K562 (cell line): ENCODE results near the gene ERMARD. TPM values are rescaled to one million over a fixed set of nuclear protein-coding genes. Genes with fewer than 3 reads are reported as not detected.

ENCODE experiments used
- ATAC-seq: fragments of 200-7000 bp; cut with Tn5 transposase; 3 replicates; pipeline ENCODE4 v1.9.1; 2020; ENCODE audit warnings: moderate library complexity
- BruUV-seq: library from RNA; stranded (reverse); fragments of 400-500 nt; replicated peaks from 2 replicates; lab custom pipeline; 2021; lab: Mats Ljungman, UMichigan
- CTCF ChIA-PET: fragments of 300-600 bp; formaldehyde crosslinking; extraction: SDS; loops from one replicate; lab custom pipeline; 2021; ENCODE audit warnings: low intra/inter-chr PET ratio; lab: Yijun Ruan, JAX
- POLR2A ChIA-PET: fragments of 300-600, 350-650 bp; sonication (Branson Sonifier 250); formaldehyde crosslinking; extraction: SDS; loops from one replicate; lab custom pipeline; 2021; ENCODE audit warnings: antibody characterized with exemption, inconsistent platforms; lab: Yijun Ruan, JAX
- DNase-seq, 4 experiments: peaks; one replicate each; pipeline versions ENCODE4 v3.0.0 to v3.0.0-alpha.2; 2011 to 2018; ENCODE audit warnings: low spot score in 3 of 4, mixed read lengths in 3 of 4; ENCODE audit errors: extremely low read depth in 1 of 4
- FAIRE-seq: peaks from 2 replicates; lab custom pipeline; 2011; peaks lifted over from hg19 to GRCh38; lab: Jason Lieb, UNC
- H2AFZ ChIP-seq: 2 replicates; pipeline ENCODE4 v1.6.0; 2011; ENCODE audit warnings: low read depth, low read length, control low read depth, inconsistent platforms
- H3K27ac ChIP-seq: fragments of 200-600 bp; 3 replicates; pipeline ENCODE4 v1.8.0; 2011; ENCODE audit warnings: low read depth, mild to moderate bottlenecking, control low read depth, inconsistent platforms, low read length, moderate library complexity, mixed read lengths; ENCODE audit errors: extremely low read depth
- H3K27me3 ChIP-seq, 2 experiments: fragments of 300-600 bp in 1 of 2; 2 replicates in 1 of 2; 3 replicates in 1 of 2; pipeline versions ENCODE4 v1.6.0 to v1.8.0; 2011; ENCODE audit warnings: inconsistent platforms in 2 of 2, low read length in 2 of 2, mild to moderate bottlenecking in 1 of 2, mixed read lengths in 1 of 2, moderate library complexity in 1 of 2; ENCODE audit not compliant: control insufficient read depth in 2 of 2, insufficient read depth in 2 of 2
- H3K36me3 ChIP-seq: fragments of 300-600 bp; 3 replicates; pipeline ENCODE4 v1.8.0; 2011; ENCODE audit warnings: mild to moderate bottlenecking, low read length, inconsistent platforms; ENCODE audit not compliant: control insufficient read depth, insufficient read depth
- H3K4me1 ChIP-seq, 2 experiments: fragments of 200-600 bp in 1 of 2; replicated peaks in 1 of 2; 2 replicates in 1 of 2; 3 replicates in 1 of 2; pipeline versions ENCODE4 v1.5.1 to v1.8.0; 2011; ENCODE audit warnings: inconsistent platforms in 2 of 2, low read length in 2 of 2, mild to moderate bottlenecking in 1 of 2, mixed read lengths in 1 of 2, moderate library complexity in 1 of 2; ENCODE audit not compliant: control insufficient read depth in 2 of 2, insufficient read depth in 2 of 2
- H3K4me2 ChIP-seq: 2 replicates; pipeline ENCODE4 v1.6.1; 2011; ENCODE audit warnings: low read length, control low read depth, inconsistent platforms, mixed read lengths; ENCODE audit not compliant: insufficient read depth
- H3K4me3 ChIP-seq: fragments of 200-600 bp; sonication (generic), shearing (Covaris generic); 2 replicates; pipeline ENCODE4 v1.5.1; 2016; ENCODE audit warnings: control low read depth, inconsistent platforms
- H3K79me2 ChIP-seq: fragments of 200-600 bp; 3 replicates; pipeline ENCODE4 v1.8.0; 2011; ENCODE audit warnings: low read length, inconsistent platforms; ENCODE audit not compliant: control insufficient read depth, insufficient read depth
- H3K9ac ChIP-seq, 2 experiments: 2 replicates each; pipeline versions ENCODE4 v1.6.0 to v1.6.1; 2011; ENCODE audit warnings: low read depth in 2 of 2, low read length in 2 of 2, control low read depth in 1 of 2, inconsistent platforms in 1 of 2, mild to moderate bottlenecking in 1 of 2, mixed read lengths in 1 of 2; ENCODE audit not compliant: insufficient read depth in 1 of 2
- H3K9me1 ChIP-seq: one replicate; pipeline ENCODE4 v1.6.0; 2011; ENCODE audit warnings: inconsistent platforms, mild to moderate bottlenecking, low read length, moderate library complexity; ENCODE audit not compliant: control insufficient read depth, insufficient read depth
- H3K9me3 ChIP-seq: replicated peaks from 2 replicates; pipeline ENCODE4 v1.5.1; 2011; ENCODE audit warnings: low read depth, low read length, inconsistent platforms; ENCODE audit not compliant: control insufficient read depth, insufficient read depth
- H4K20me1 ChIP-seq: replicated peaks from 2 replicates; pipeline ENCODE4 v1.6.1; 2011; ENCODE audit warnings: low read length, inconsistent platforms, mixed read lengths; ENCODE audit not compliant: control insufficient read depth, insufficient read depth
- ATF3 ChIP-seq, 2 experiments: fragments of 450-650 bp in 1 of 2; sonication (generic) in 1 of 2; formaldehyde crosslinking in 1 of 2; IDR thresholded peaks in 1 of 2; conservative IDR thresholded peaks in 1 of 2; 2 replicates each; pipeline versions ENCODE4 v1.6.1 to v1.8.1; 2016 to 2023; ENCODE audit warnings: mild to moderate bottlenecking in 2 of 2, moderate library complexity in 2 of 2, inconsistent platforms in 1 of 2, missing genetic modification reagents in 1 of 2
- CEBPZ ChIP-seq: fragments of 150-350 bp; IDR thresholded peaks from 2 replicates; pipeline ENCODE4 v1.6.1; 2014; ENCODE audit warnings: low read depth, mild to moderate bottlenecking, low read length, borderline replicate concordance
- ILK ChIP-seq: fragments of 450-650 bp; IDR thresholded peaks from 2 replicates; pipeline ENCODE4 v1.6.1; 2016; ENCODE audit warnings: missing genetic modification characterization, low read depth, mild to moderate bottlenecking, missing compliant biosample characterization, moderate library complexity, borderline replicate concordance
- RNF2 ChIP-seq: sonication (generic); IDR thresholded peaks from 2 replicates; pipeline ENCODE4 v1.6.1; 2016
- SIN3B ChIP-seq: fragments of 450-650 bp; IDR thresholded peaks from 2 replicates; pipeline ENCODE4 v1.6.1; 2017; ENCODE audit warnings: low read depth, mild to moderate bottlenecking, moderate library complexity
- SMARCE1 ChIP-seq: fragments of 450-650 bp; IDR thresholded peaks from 2 replicates; pipeline ENCODE4 v1.7.1; 2016; ENCODE audit warnings: mild to moderate bottlenecking
- STAT5B ChIP-seq: fragments of 250-450 bp; sonication (Bioruptor Pico); IDR thresholded peaks from 2 replicates; pipeline ENCODE4 v1.8.0; 2021; ENCODE audit warnings: mild to moderate bottlenecking, inconsistent platforms
- in situ Hi-C: fragments of 300-500 bp; cut with MboI; formaldehyde crosslinking; loops from 4 replicates; pipeline ENCODE4 v1.15.0; 2018; ENCODE audit warnings: inconsistent platforms, mixed read lengths
- intact Hi-C: fragments of 100-400 bp; cut with micrococcal nuclease; formaldehyde crosslinking; loops from 2 replicates; pipeline ENCODE4 v1.14.2; 2022
- polyA plus RNA-seq, 8 experiments: library from polyadenylated mRNA; depleted of rRNA in 4 of 8; stranded (reverse) in 5 of 8; unstranded in 3 of 8; fragments of >200 nt; fragmentation: Nextera tagmentation in 2 of 8; fragmentation: Illumina TruSeq in 1 of 8; extraction: Ambion mirVana in 2 of 8; extraction: Trizol in 1 of 8; gene quantifications; 2 replicates each; pipeline versions ENCODE4 v1.2.1 to v1.2.3, GENCODE V29; 2011 to 2014; ENCODE audit warnings: inconsistent platforms in 1 of 8, missing spikeins in 1 of 8
- total RNA-seq, 7 experiments: library from RNA; depleted of rRNA in 6 of 7; stranded (reverse); fragments of >200 nt in 6 of 7; fragmentation: Illumina TruSeq in 2 of 7; extraction: Trizol in 2 of 7; gene quantifications; 2 replicates each; pipeline versions ENCODE4 v1.2.1 to v1.2.3, GENCODE V29; 2011 to 2021; ENCODE audit warnings: low replicate concordance in 1 of 7

Gene ERMARD
- total and polyA plus RNA-seq, 9 of the 15 experiments (the other 6 are each of a cell fraction or from before 2014, with no cell fraction given) = 14.5 to 68.6 (median 27.7) TPM

DNA sequence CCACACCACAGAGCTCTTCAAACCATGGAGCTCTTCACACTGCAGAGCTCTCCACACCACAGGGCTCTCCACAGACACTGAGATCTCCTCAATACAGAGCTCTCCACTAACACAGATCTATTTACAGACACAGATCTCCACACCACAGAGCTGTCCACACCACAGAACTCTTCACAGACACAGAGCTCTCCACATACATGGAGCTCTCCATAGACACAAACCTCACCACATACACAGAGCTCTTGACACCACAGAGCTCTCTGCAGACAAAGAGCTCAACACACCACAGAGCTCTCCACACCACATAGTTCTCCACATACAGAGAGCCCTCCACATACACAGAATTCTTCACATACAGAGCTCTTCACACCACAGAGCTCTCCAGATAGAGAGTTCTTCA is 53.0 kb downstream of the ERMARD start:
- Histone ChIP-seq H3K4me2 (no peak overlapping the region), H3K27me3 (peaks cover 31 to 42% of the 10 kb centered on the region in 2 experiments), H2AFZ (no peak overlapping the region), H3K9ac (no peak overlapping the region), H3K9me3 (no peaks in the 10 kb centered on the region), H3K27ac (no peak overlapping the region), H3K4me1 (peaks cover 0 to 7% of the 10 kb centered on the region in 2 experiments; a peak in 2 of 5 replicates), H4K20me1 (peaks cover 6% of the 10 kb centered on the region; the same call in 1 of the 2 replicates), H3K4me3 (no peak overlapping the region), H3K36me3 (no peaks in the 10 kb centered on the region), H3K9me1 (no peaks in the 10 kb centered on the region), H3K79me2 (no peaks in the 10 kb centered on the region)
- in situ Hi-C loops (no loop called here), intact Hi-C loops (no loop called here)
- no peak for ATAC-seq
- ChIA-PET POLR2A (interaction anchor here (1.6 to 6.4 kb wide), 3 partner anchors 9 to 15 kb away, joined by 4 to 29 read pairs (median 13); no protein-coding TSS in a partner anchor), CTCF (no interaction called here)
- no peak for FAIRE-seq
- no TSS peak for BruUV-seq
- DNase-seq = no peak
- TF ChIP-seq ILK (tag) (no peak), SMARCE1 (no peak), SIN3B (no peak), ATF3 (IDR thresholded peaks at IDR 0.05) (no peak), ATF3 (CRISPR knock-in tag; conservative IDR thresholded peaks at IDR 0.05) (no peak), RNF2 (no peak), STAT5B (CRISPR knock-in tag) (no peak), CEBPZ (no peak)
